H9 (cell line): Measurements from ENCODE around the gene NEXMIF. TPM values are rescaled to one million over a fixed set of nuclear protein-coding genes. Genes with fewer than 3 reads are reported as not detected.

Experiments
- DNase-seq: peaks from one replicate; pipeline ENCODE4 v3.0.0-alpha.2; 2017
- H2AFZ ChIP-seq: one replicate; pipeline ENCODE4 v1.6.1; 2013; ENCODE audit warnings: mild to moderate bottlenecking, low read length, control low read depth, moderate library complexity
- H2AK5ac ChIP-seq: 2 replicates; pipeline ENCODE4 v1.6.1; 2013; ENCODE audit warnings: low read length, control low read depth, mixed read lengths; ENCODE audit not compliant: insufficient read length
- H2BK120ac ChIP-seq: one replicate; pipeline ENCODE4 v1.6.1; 2013; ENCODE audit warnings: low read depth, mild to moderate bottlenecking, low read length, control low read depth, inconsistent platforms; ENCODE audit not compliant: poor library complexity, severe bottlenecking
- H2BK12ac ChIP-seq: 2 replicates; pipeline ENCODE4 v1.6.1; 2013; ENCODE audit warnings: low read length, control low read depth, mixed read lengths, low read depth; ENCODE audit not compliant: insufficient read length
- H2BK15ac ChIP-seq: 2 replicates; pipeline ENCODE4 v1.6.1; 2013; ENCODE audit warnings: low read depth, low read length, control low read depth
- H2BK20ac ChIP-seq: one replicate; pipeline ENCODE4 v1.6.1; 2013; ENCODE audit warnings: low read depth, mild to moderate bottlenecking, low read length, control low read depth, inconsistent platforms; ENCODE audit not compliant: poor library complexity, severe bottlenecking
- H2BK5ac ChIP-seq: 2 replicates; pipeline ENCODE4 v1.6.1; 2013; ENCODE audit warnings: low read length, control low read depth, mixed read lengths; ENCODE audit not compliant: insufficient read length
- H3K14ac ChIP-seq: 2 replicates; pipeline ENCODE4 v1.6.1; 2013; ENCODE audit warnings: low read length, control low read depth; ENCODE audit not compliant: insufficient read depth
- H3K18ac ChIP-seq: 2 replicates; pipeline ENCODE4 v1.6.1; 2013; ENCODE audit warnings: low read depth, mild to moderate bottlenecking, mixed read lengths, low read length, control low read depth; ENCODE audit not compliant: insufficient read length
- H3K23ac ChIP-seq: 2 replicates; pipeline ENCODE4 v1.6.1; 2013; ENCODE audit warnings: low read length, control low read depth, mixed read lengths, low read depth; ENCODE audit not compliant: insufficient read length
- H3K23me2 ChIP-seq: 2 replicates; pipeline ENCODE4 v1.6.1; 2013; ENCODE audit warnings: low read depth, mild to moderate bottlenecking, mixed read lengths, low read length, control low read depth; ENCODE audit not compliant: insufficient read length, poor library complexity, severe bottlenecking
- H3K27ac ChIP-seq: 2 replicates; pipeline ENCODE4 v1.5.1; 2013; ENCODE audit warnings: low read length, control low read depth, mixed read lengths, low read depth; ENCODE audit not compliant: insufficient read length
- H3K27me3 ChIP-seq: 2 replicates; pipeline ENCODE4 v1.6.1; 2013; ENCODE audit warnings: low read length, control low read depth, inconsistent platforms; ENCODE audit not compliant: insufficient read depth
- H3K4ac ChIP-seq: 2 replicates; pipeline ENCODE4 v1.6.1; 2013; ENCODE audit warnings: low read depth, mild to moderate bottlenecking, control low read depth, inconsistent platforms, low read length, moderate library complexity
- H3K4me1 ChIP-seq: 2 replicates; pipeline ENCODE4 v1.6.1; 2013; ENCODE audit warnings: low read length, control low read depth, inconsistent platforms; ENCODE audit not compliant: insufficient read depth
- H3K4me2 ChIP-seq: 2 replicates; pipeline ENCODE4 v1.6.1; 2013; ENCODE audit warnings: low read length, control low read depth, mixed read lengths; ENCODE audit not compliant: insufficient read length, insufficient read depth
- H3K56ac ChIP-seq: 2 replicates; pipeline ENCODE4 v1.6.1; 2013; ENCODE audit warnings: low read depth, mild to moderate bottlenecking, mixed read lengths, low read length, control low read depth; ENCODE audit not compliant: insufficient read length
- H3K79me1 ChIP-seq: 2 replicates; pipeline ENCODE4 v1.6.1; 2013; ENCODE audit warnings: low read depth, mild to moderate bottlenecking, moderate library complexity, low read length, control low read depth, inconsistent platforms; ENCODE audit not compliant: insufficient read depth, poor library complexity, severe bottlenecking
- H3K79me2 ChIP-seq: 2 replicates; pipeline ENCODE4 v1.6.1; 2013; ENCODE audit warnings: low read length, control low read depth, inconsistent platforms; ENCODE audit not compliant: insufficient read depth
- H3K9ac ChIP-seq: 2 replicates; pipeline ENCODE4 v1.6.1; 2013; ENCODE audit warnings: low read length, control low read depth, mixed read lengths; ENCODE audit not compliant: insufficient read length; ENCODE audit errors: extremely low read depth
- H3K9me3 ChIP-seq: one replicate; pipeline ENCODE4 v1.6.1; 2013; ENCODE audit warnings: low read depth, low read length, inconsistent platforms; ENCODE audit not compliant: control insufficient read depth
- H3T11ph ChIP-seq: one replicate; pipeline ENCODE4 v1.6.1; 2013; ENCODE audit warnings: mild to moderate bottlenecking, low read length, control low read depth, inconsistent platforms
- H4K20me1 ChIP-seq: one replicate; pipeline ENCODE4 v1.6.1; 2013; ENCODE audit not compliant: control insufficient read depth, insufficient read length, insufficient read depth
- H4K5ac ChIP-seq: 2 replicates; pipeline ENCODE4 v1.6.1; 2013; ENCODE audit warnings: low read depth, mild to moderate bottlenecking, mixed read lengths, low read length, control low read depth; ENCODE audit not compliant: insufficient read length
- H4K8ac ChIP-seq: replicated peaks from 2 replicates; pipeline ENCODE4 v1.6.1; 2013; ENCODE audit warnings: low read length, control low read depth, mixed read lengths, low read depth; ENCODE audit not compliant: insufficient read length
- H4K91ac ChIP-seq: 2 replicates; pipeline ENCODE4 v1.6.1; 2013; ENCODE audit warnings: low read depth, mild to moderate bottlenecking, moderate library complexity, mixed read lengths, low read length, control low read depth; ENCODE audit not compliant: insufficient read length
- H3K27ac Mint-ChIP-seq, 3 experiments: 2 replicates in 2 of 3; 3 replicates in 1 of 3; pipeline ENCODE4 v1.8.0; 2020 to 2021; ENCODE audit warnings: mixed read lengths in 3 of 3, mild to moderate bottlenecking in 1 of 3, moderate library complexity in 1 of 3
- H3K27me3 Mint-ChIP-seq: 2 replicates; pipeline ENCODE4 v1.8.0; 2021; ENCODE audit warnings: low read depth, mild to moderate bottlenecking, moderate library complexity, mixed read lengths
- H3K36me3 Mint-ChIP-seq, 3 experiments: 2 replicates in 2 of 3; 3 replicates in 1 of 3; pipeline ENCODE4 v1.8.0; 2020 to 2021; ENCODE audit warnings: low read depth in 3 of 3, mixed read lengths in 3 of 3; ENCODE audit not compliant: insufficient read depth in 1 of 3
- H3K4me1 Mint-ChIP-seq, 2 experiments: 2 replicates each; pipeline ENCODE4 v1.8.0; 2020; ENCODE audit warnings: mixed read lengths in 2 of 2
- H3K4me3 Mint-ChIP-seq, 2 experiments: 2 replicates in 1 of 2; 3 replicates in 1 of 2; pipeline ENCODE4 v1.8.0; 2020 to 2021; ENCODE audit warnings: mild to moderate bottlenecking in 2 of 2, mixed read lengths in 2 of 2, moderate library complexity in 1 of 2
- H3K9me3 Mint-ChIP-seq, 2 experiments: 2 replicates in 1 of 2; 3 replicates in 1 of 2; pipeline ENCODE4 v1.8.0; 2020; ENCODE audit warnings: mild to moderate bottlenecking in 2 of 2, mixed read lengths in 2 of 2, moderate library complexity in 1 of 2
- CTCF ChIP-seq: fragments of 200-600 bp; sonication (generic); conservative IDR thresholded peaks from 3 replicates; pipeline ENCODE4 v1.8.0; 2021; ENCODE audit warnings: antibody characterized with exemption, mild to moderate bottlenecking
- WGBS: extraction: QIAGEN DNeasy Blood & Tissue Kit; methylation state at CpG from one replicate; pipeline ENCODE4 v1.1.7; 2013; ENCODE audit warnings: missing lambda C conversion rate, low lambda C conversion rate, mixed read lengths; ENCODE audit not compliant: insufficient read length; ENCODE audit errors: extremely low coverage; 5-methylcytosine and 5-hydroxymethylcytosine counted together
- total RNA-seq: library from RNA; stranded (reverse); gene quantifications from 2 replicates; pipeline ENCODE4 v1.2.1, GENCODE V29; 2021

The NEXMIF gene
- total RNA-seq, 1 experiment from 2014 or later, result 0.22 TPM

DNA sequence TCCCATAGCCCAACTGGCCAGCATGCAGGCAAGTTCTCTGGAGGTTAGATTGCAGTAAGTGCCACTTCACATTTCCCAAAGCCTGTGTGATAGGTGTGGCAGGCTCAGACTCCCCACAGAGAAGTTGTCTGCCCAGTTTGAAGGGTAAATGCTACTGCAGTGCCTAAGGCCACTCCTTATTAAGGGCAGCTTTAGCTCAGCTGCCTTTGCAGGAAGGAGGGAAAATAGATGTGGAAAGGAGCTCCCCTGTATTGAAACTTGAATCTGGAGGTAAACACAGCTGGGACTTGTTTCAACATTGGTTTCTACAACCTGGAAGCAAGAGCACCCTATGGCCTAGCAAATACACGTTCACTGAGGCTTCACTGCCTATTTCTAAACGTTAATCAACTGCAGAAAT lies 22.4 kb downstream of the NEXMIF start:
- no peak for TF ChIP-seq CTCF
- no peaks in the 10 kb centered on the region for H3K27me3 ChIP-seq
- no peak overlapping the region for H2BK20ac ChIP-seq
- Mint-ChIP-seq H3K9me3 (peaks cover 62 to 73% of the 10 kb centered on the region in 2 experiments), H3K27ac (no peak overlapping the region), H3K4me1 (peaks cover 0 to 3% of the 10 kb centered on the region in 2 experiments; a peak in 1 of 4 replicates), H3K4me3 (no peak overlapping the region), H3K36me3 (peaks cover 0 to 2% (median 0%) of the 10 kb centered on the region in 3 experiments; a peak in 2 of 7 replicates), H3K27me3 (no peaks in the 10 kb centered on the region)
- no peaks in the 10 kb centered on the region for H3K4me1 ChIP-seq
- no peak overlapping the region for H3K4ac ChIP-seq
- no peak overlapping the region for H2BK5ac ChIP-seq
- no peak overlapping the region for H4K5ac ChIP-seq
- no peak overlapping the region for H3K27ac ChIP-seq
- no peak overlapping the region for H2AK5ac ChIP-seq
- H2BK12ac ChIP-seq, result no peak overlapping the region
- no peak for DNase-seq
- H2BK120ac ChIP-seq, result no peak overlapping the region
- WGBS, result no CpG with 5 or more reads among the region's 2 CpGs
- no peak overlapping the region for H3K18ac ChIP-seq
- no peaks in the 10 kb centered on the region for H3K23me2 ChIP-seq
- no peak overlapping the region for H3K9ac ChIP-seq
- H3K79me1 ChIP-seq, result no peaks in the 10 kb centered on the region
- H2AFZ ChIP-seq, result no peak overlapping the region
- no peak overlapping the region for H3T11ph ChIP-seq
- no peaks in the 10 kb centered on the region for H3K79me2 ChIP-seq
- no peak overlapping the region for H3K23ac ChIP-seq
- no peak overlapping the region for H3K4me2 ChIP-seq
- no peak overlapping the region for H3K56ac ChIP-seq
- no peaks in the 10 kb centered on the region for H4K20me1 ChIP-seq
- H4K8ac ChIP-seq, result no peak overlapping the region
- H2BK15ac ChIP-seq, result no peak overlapping the region
- H3K9me3 ChIP-seq, result peaks cover 23% of the 10 kb centered on the region
- no peak overlapping the region for H4K91ac ChIP-seq
- no peak overlapping the region for H3K14ac ChIP-seq
